ENCODE measurements around the gene NKD2. TPM values are rescaled to one million over a fixed set of nuclear protein-coding genes. Genes with fewer than 3 reads are reported as not detected.

Gene NKD2
- total RNA-seq, 1 experiment from 2014 or later = 20.4 TPM

GRCh38 chr5:984774-985173, 23.8 kb upstream of the NKD2 start (continued):
- TF ChIP-seq RAD21 (IDR thresholded peaks at IDR 0.05; ENCODE audit: low read depth) = no peak

- BruUV-seq (replicated peaks) = no TSS peak
- intact Hi-C loops (cut with micrococcal nuclease) = no loop called here
- TF ChIP-seq EGR1 (IDR thresholded peaks at IDR 0.05; ENCODE audit: low read depth) = no peak
- no peak for TF ChIP-seq EZH2phosphoT487 (IDR thresholded peaks at IDR 0.05; ENCODE audit: borderline replicate concordance)
- TF ChIP-seq CEBPB (IDR thresholded peaks at IDR 0.05; ENCODE audit: low read depth) = no peak
- TF ChIP-seq ZBTB33 (IDR thresholded peaks at IDR 0.05; ENCODE audit: extremely low read depth, insufficient replicate concordance, low read length) = no peak
- TF ChIP-seq SIN3A (IDR thresholded peaks at IDR 0.05; ENCODE audit: low read depth) = no peak
- no peak for TF ChIP-seq FOSL1 (IDR thresholded peaks at IDR 0.05; ENCODE audit: low read depth)
- TF ChIP-seq RAD21 (IDR thresholded peaks at IDR 0.05; ENCODE audit: low read depth) = no peak
- no peak for TF ChIP-seq EZH2 (IDR thresholded peaks at IDR 0.05)
- TF ChIP-seq POLR2A (IDR thresholded peaks at IDR 0.05; ENCODE audit: borderline replicate concordance, extremely low read depth, insufficient read depth, insufficient read length) = no peak
- TF ChIP-seq ELF1 (IDR thresholded peaks at IDR 0.05; ENCODE audit: borderline replicate concordance, low read depth) = no peak
- no peak for TF ChIP-seq ATF3 (IDR thresholded peaks at IDR 0.05)
- no peak for TF ChIP-seq SP1 (IDR thresholded peaks at IDR 0.05; ENCODE audit: low read depth)
- no peak for TF ChIP-seq MAX (IDR thresholded peaks at IDR 0.05)
- no peak for TF ChIP-seq CBX3 (IDR thresholded peaks at IDR 0.05; ENCODE audit: low read depth)
- H3K27ac ChIP-seq (ENCODE audit: low read depth, low read length) = no peak overlapping the region
- no peak overlapping the region for H3K4me2 ChIP-seq (ENCODE audit: low read length)
- no peak for DNase-seq (ENCODE audit: low read depth, low spot score)
- no peaks in the 10 kb centered on the region for H4K20me1 ChIP-seq (ENCODE audit: insufficient read depth)
- no peak overlapping the region for H3K4me3 ChIP-seq (replicated peaks in 1 of 2; ENCODE audit: low read depth in 1 of 2, low read length in 2 of 2)
- no peak overlapping the region for H2AFZ ChIP-seq (ENCODE audit: low read depth, low read length, poor library complexity, severe bottlenecking)
- ChIA-PET RAD21 (ENCODE audit: low non-redundant PET in 1 of 2, low total read pairs in 2 of 2, uncharacterized antibody in 2 of 2, unreplicated experiment in 2 of 2) (no interaction called here), POLR2A (no interaction called here), CTCF (no interaction called here)
- no peaks in the 10 kb centered on the region for H3K4me1 ChIP-seq (ENCODE audit: control insufficient read depth in 1 of 2, insufficient read depth in 2 of 2, low read length in 2 of 2)
- H3K9me2 ChIP-seq (ENCODE audit: insufficient read depth) = no peaks in the 10 kb centered on the region
- H3K9ac ChIP-seq (ENCODE audit: low read length) = no peak overlapping the region
- H3K79me2 ChIP-seq (ENCODE audit: insufficient read depth, low read length) = no peaks in the 10 kb centered on the region
- no peak for ATAC-seq
- H3K27me3 ChIP-seq (ENCODE audit: insufficient read depth, low read length) = no peaks in the 10 kb centered on the region
- no peaks in the 10 kb centered on the region for H3K36me3 ChIP-seq (ENCODE audit: control insufficient read depth in 1 of 2, insufficient read depth in 2 of 2, low read length in 2 of 2)
- H3K9me3 ChIP-seq (ENCODE audit: control insufficient read depth in 1 of 2, insufficient read depth in 1 of 2, low read depth in 1 of 2, low read length in 2 of 2) = peaks cover 4 to 6% of the 10 kb centered on the region in 2 experiments; a peak in 2 of 4 replicates
Measured at GRCh38 chr5:987761-988160, 20.8 kb upstream of the NKD2 start.

Data from HCT116 (cell line).